Activated CD8-positive, alpha-beta memory T cell treated with anti-CD3 and anti-CD28 coated beads, Interleukin-2, amount 50 U/mL, for 48 hours (primary cell): Measurements from ENCODE around the gene PHC2.

Experiments
- DNase-seq: peaks from one replicate; pipeline ENCODE4 v3.0.0-alpha.2; 2020

The PHC2 gene

DNA sequence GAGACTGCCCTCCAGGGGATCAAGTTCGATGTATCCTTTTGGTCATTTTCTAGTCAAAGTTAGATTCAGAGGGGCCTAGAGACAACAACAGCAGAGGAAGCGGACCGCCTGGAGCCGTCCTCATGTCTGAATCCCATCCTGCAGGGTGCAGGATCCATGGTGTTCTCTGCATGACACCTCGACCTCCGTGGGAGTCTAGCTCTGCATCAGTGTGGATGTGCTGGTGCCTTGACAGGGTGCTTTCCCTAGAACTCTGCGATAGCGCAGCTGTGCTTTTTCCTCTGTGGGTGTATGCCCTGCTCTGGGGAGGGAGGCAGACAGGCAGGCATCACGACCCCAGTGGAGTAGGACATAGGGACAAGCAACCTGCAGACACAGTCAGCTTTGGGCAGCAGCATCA, 61.8 kb downstream of the PHC2 start:
- DNase-seq, result no peak

GRCh38 chr1:33368431-33368830, 62.5 kb downstream of the PHC2 start:
- DNase-seq, result no peak

DNA sequence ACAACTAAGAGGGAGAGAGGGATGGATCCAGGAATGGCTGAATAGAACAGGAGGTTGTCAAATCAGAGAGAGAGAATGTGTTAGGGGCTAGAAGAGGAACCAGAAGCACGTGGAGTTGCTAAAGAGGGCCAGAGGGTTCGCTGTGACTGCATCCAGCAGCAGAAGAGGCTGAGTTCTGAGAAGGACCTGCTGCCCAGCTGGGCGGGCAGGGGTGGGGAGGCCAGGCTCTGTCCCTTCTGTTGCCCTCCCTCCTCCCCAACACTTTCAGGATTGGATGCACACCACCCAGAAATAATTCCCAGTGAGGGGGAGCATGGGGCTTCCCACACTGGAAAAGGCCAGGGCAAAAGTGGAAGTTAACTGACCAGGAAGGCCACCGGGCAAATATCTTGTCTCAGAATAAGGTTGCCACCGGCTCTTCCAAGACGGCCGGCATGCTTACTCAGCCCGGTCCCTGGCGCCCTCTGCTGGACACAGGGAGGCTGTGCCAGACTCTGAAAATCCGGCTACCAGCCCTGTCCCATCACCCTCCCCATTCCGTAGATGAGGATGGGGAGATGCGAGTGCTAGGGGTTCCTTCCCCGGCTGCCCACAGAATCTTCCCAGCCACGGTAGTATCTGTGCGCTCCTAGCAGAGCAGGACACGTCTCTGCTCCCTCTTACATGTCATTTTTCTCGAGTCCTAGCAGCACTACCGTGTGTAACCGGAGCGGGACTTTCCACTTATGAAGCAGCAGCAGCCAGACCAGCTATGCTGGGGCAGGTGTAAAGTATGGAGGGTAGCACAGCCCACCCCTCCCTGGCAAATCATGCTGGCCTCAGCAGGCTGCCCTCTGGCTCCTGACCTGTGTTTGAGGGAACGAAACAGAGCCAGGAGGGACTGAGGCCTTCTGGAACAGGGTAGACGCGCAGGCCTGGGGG, 63.1 kb downstream of the PHC2 start:
- peak; percentile 95 for DNase-seq

DNA sequence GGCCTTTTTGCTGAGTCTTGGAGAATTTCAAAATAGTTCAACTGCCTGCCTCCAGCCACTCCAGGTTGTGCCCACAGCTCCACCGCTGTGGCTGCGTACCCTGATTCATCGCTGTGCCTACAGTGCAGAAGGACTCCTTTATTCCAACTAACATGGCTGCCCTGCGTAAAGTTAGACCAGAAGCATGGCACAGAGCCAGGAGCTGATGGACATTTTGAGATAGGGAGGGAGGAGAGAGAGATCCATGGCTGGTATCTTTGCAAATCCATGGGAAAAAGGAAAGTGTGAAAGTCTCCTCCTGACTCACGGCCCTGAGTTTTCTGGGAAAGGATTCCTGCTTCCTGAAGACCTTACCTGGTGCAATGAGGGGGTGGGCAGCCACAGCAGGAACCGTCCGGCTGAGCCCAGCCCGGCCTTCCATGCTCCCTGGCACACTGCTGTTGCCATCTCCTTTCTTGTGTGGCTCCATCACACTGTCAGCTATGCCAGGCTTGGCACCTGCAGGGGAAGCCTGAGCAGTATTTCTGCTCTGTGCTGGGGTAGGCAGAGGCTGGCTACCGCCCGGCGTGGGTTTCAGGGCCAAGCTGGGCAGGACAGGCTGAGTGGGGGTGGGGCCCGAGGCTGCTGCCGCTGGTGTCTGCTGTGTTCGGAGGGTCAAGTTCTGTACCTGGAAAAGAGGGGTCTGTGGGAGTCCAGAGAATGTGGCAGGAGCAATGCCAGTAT, 64.0 kb downstream of the PHC2 start:
- DNase-seq, result no peak

DNA sequence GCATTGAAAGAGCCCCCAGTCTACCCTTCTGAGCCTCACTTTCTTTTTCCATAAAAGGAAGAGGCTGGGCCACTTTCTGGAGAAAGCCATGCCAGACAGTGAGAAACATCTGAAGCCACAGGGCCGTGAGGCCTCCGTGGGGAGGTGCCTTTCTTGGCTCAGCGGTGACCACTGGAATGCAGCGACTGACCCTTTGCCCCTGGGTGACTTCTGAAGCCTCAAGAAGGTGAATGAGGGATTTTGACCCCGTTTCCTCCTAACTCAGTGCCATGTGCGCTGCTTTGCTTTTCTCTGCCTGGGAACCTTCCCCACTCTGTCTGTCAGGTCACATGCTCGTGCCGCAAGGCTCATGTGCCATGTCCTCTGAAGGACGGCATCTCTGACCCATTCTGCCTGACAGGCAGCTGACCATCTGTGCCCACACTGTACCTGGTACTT, 65.3 kb downstream of the PHC2 start:
- no peak for DNase-seq

GRCh38 chr1:33364565-33364918, 66.4 kb downstream of the PHC2 start:
- no peak for DNase-seq

DNA sequence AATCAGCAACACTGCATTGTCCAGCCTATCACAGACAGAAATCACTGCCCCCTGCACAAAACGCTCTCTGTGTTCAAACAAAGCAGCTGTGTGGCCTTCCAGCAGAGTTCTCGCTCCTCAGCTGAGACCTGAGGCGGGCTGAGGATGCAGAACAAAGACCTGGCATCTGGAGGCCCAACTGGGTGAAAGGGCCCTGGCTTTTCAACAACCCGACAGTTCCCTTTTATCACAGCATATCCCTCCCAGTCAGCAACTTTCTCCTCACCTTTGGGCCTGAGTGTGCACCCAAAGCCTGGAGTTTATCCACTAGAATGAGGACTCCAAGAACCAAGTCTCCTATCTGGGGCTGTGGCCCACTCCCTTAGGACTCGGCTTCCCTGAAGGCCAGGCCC, 67.4 kb downstream of the PHC2 start:
- DNase-seq, result no peak

DNA sequence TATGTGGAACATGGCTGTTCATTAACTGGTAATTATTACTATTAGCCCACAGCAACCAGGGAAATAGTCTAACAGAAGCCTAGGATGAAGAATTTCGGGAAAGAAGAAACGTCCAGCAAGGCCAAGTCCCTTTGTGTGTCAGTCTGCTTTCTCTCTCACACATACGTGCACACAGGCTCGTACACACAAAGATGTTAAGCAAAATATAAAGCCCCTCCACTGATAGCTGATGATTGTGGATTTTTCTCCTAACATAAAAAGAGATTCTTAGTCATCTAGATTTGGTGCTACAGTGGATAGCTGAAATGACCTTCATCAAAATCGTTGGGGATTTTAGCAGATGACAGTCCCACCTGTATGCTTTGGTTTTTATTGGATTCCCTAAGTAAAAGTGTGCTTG, 67.9 kb downstream of the PHC2 start:
- no peak for DNase-seq

GRCh38 chr1:33361532-33362235, 69.2 kb downstream of the PHC2 start:
- no peak for DNase-seq

- DNase-seq, result no peak
Observed at GRCh38 chr1:33360367-33360766, 70.5 kb downstream of the PHC2 start.

DNA sequence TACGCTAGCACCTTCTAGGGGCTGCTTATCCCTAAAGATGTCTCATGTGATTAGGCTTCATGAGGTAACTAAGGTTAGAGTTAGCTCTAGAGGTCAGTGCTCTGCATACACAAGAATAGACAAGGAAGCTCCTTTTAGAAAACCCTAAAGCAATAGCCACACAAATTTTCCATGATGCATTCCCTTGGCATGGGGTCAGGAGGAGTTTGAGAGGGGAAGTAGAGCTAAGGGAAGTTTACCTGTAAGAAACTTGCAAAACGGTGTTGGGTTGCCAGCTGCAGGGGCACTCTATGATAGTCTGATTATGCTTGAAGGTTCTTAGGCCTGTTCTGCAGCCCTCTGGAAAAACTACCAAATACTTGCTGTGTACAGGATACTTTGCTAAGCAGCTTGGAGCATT, 71.0 kb downstream of the PHC2 start:
- no peak for DNase-seq

GRCh38 chr1:33358795-33359503, 71.9 kb downstream of the PHC2 start:
- DNase-seq, result no peak

GRCh38 chr1:33358114-33358794, 72.6 kb downstream of the PHC2 start:
- DNase-seq, result no peak

- no peak for DNase-seq
Observed at GRCh38 chr1:33357099-33357498, 73.8 kb downstream of the PHC2 start.

GRCh38 chr1:33354707-33355316, 76.1 kb downstream of the PHC2 start:
- DNase-seq, result no peak

DNA sequence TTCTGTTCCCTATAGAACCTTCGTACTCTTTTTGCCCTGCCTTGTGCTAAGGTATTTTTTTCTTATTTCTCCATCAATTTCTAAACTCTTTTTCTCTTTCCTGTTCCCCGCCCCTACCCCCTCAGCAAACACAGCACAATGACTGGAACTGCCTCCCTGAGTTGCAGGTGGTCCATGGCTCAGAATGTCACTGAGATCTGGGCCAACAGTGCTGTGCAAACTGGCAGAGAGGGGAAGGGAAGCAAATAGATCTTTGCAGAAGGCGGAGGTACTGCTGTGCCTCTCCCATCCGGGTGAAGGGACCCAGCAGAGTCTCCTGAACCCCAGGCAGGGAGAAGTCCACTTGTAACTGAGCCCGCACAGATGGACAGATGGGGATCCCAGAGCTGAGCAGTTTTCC, 77.4 kb downstream of the PHC2 start:
- DNase-seq, result no peak

GRCh38 chr1:33351281-33351660, 79.6 kb downstream of the PHC2 start:
- no peak for DNase-seq

DNA sequence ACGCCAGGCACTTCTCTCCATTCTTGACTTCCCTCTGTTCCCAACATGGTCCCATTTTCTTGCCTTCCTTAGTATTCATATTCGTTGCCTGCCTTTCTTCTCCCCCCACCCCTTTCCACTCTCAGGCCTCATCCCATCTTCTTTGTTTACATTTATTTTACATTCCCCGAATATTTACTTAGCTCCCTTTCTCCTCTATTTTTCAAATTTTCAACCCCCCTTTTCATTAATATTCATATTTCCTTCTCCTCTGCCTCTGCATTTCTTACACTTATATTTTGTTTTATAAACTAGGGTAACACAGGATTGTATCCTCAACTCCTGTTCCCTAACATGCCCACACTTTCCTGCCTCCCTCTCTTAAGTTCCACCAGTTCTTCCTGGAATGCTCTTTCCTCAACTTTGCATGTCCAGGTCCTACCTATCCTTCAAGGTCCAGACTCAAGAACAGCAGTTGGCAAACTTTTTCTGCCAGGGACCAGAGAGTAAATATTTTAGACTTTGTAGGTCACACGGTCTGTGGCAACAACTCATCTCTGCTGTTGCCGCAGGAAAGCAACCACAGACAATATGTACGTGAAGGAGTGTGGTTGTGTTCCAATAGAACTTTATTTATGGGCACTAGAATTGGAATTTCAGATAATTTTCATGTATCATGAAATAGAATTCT, 80.1 kb downstream of the PHC2 start:
- DNase-seq, result no peak

DNA sequence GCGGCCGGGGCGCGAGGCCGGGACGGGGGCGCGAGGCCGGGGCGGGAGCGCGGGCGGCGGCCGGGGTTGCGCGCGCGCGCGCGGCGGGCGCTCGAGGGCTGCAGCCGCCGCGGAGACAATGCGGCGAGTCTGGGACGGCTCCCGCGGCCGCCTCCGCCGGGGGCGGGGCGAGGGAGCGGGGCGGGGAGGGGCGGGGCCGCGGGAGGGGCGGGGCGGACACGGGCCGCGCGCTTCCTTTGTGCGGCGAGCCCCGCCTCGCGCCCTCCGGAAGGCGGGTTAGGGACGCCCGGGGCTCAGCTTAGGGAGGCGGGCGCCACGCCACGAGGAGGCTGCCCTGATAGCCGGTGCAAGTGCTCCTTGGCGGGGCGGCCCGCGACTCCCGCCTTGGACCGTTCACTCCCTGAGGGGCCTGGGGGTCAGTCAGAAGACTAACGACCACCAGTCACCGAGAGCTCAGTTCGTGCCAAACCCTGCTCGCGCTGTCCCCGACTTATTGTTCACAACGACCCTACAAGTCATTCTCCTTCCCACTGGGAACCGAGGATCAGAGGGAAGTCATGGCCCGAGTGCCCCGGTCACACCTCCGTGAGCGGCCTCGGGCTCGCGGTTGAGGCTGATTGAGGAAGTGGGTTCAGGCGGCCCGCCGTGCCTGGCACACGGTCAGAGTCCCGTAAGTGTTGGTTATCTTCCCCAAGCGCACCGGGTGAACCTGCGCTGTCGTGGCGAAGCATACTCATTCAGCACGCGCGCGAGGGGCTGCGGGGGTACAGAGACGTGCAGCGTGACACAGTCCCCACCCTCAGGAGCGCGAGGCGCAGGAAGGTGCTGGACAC, 80.9 kb downstream of the PHC2 start:
- peak; percentile 89 for DNase-seq

GRCh38 chr1:33349081-33349759, 81.7 kb downstream of the PHC2 start:
- DNase-seq, result peak; percentile 74
